OCI-LY3 (cell line): ENCODE data around the gene MUC7.

Experiments
- H2AFZ ChIP-seq: fragments of 200-600, 300-600 bp; shearing (Covaris generic); 2 replicates; pipeline ENCODE4 v1.6.0; 2014; ENCODE audit warnings: antibody characterized with exemption, low read depth, low read length
- H3K27ac ChIP-seq: fragments of 200-600, 300-600 bp; sonication (generic); 2 replicates; pipeline ENCODE4 v1.5.1; 2014; ENCODE audit warnings: mild to moderate bottlenecking, low read length, moderate library complexity, mixed read lengths
- H3K27me3 ChIP-seq: fragments of 200-600, 300-600 bp; sonication (generic); 2 replicates; pipeline ENCODE4 v1.6.1; 2014; ENCODE audit warnings: low read depth, low read length, mixed read lengths
- H3K36me3 ChIP-seq: fragments of 200-600, 300-600 bp; sonication (generic); replicated peaks from 2 replicates; pipeline ENCODE3; 2014; ENCODE audit warnings: low read depth, low read length, mixed read lengths
- H3K4me1 ChIP-seq: fragments of 300-600, 200-600 bp; sonication (generic); 2 replicates; pipeline ENCODE4 v1.6.1; 2014; ENCODE audit warnings: low read length, mixed read lengths
- H3K4me2 ChIP-seq: fragments of 200-600, 300-600 bp; sonication (generic); 2 replicates; pipeline ENCODE4 v1.6.1; 2014; ENCODE audit warnings: low read length, mixed read lengths
- H3K4me3 ChIP-seq: fragments of 300-600, 200-600 bp; sonication (generic); 2 replicates; pipeline ENCODE4 v1.5.1; 2014; ENCODE audit warnings: antibody characterized with exemption, mild to moderate bottlenecking, low read length, moderate library complexity
- H3K79me2 ChIP-seq: fragments of 300-600, 200-600 bp; shearing (Covaris generic); 2 replicates; pipeline ENCODE4 v1.6.1; 2014; ENCODE audit warnings: mild to moderate bottlenecking, low read length, mixed read lengths
- H3K9ac ChIP-seq: fragments of 300-600, 200-600 bp; shearing (Covaris generic); 2 replicates; pipeline ENCODE4 v1.6.0; 2014; ENCODE audit warnings: mild to moderate bottlenecking, low read length, moderate library complexity
- H3K9me3 ChIP-seq: fragments of 200-600, 300-600 bp; shearing (Covaris generic); 2 replicates; pipeline ENCODE4 v1.6.1; 2014; ENCODE audit warnings: low read length, mixed read lengths; ENCODE audit not compliant: insufficient read depth
- H4K20me1 ChIP-seq: fragments of 200-600, 300-600 bp; sonication (generic); 2 replicates; pipeline ENCODE4 v1.6.1; 2016; ENCODE audit warnings: low read length, mixed read lengths; ENCODE audit not compliant: insufficient read depth
- CTCF ChIP-seq: fragments of 200-600, 300-600 bp; sonication (generic); IDR thresholded peaks from 2 replicates; pipeline ENCODE4 v1.5.1; 2014; ENCODE audit warnings: antibody characterized with exemption, low read length, low read depth
- EZH2phosphoT487 ChIP-seq: fragments of 200-600 bp; shearing (Covaris generic); IDR thresholded peaks from 2 replicates; pipeline ENCODE4 v1.6.1; 2018; ENCODE audit warnings: antibody characterized with exemption, mixed run types, low read depth

Gene MUC7

GRCh38 chr4:70530997-70531396, 59.0 kb downstream of the MUC7 start:
- Histone ChIP-seq H4K20me1 (no peaks in the 10 kb centered on the region), H3K36me3 (no peaks in the 10 kb centered on the region), H3K9me3 (no peaks in the 10 kb centered on the region), H3K27me3 (no peaks in the 10 kb centered on the region), H3K79me2 (no peaks in the 10 kb centered on the region), H2AFZ (no peak overlapping the region), H3K9ac (no peak overlapping the region), H3K4me2 (no peak overlapping the region), H3K27ac (no peak overlapping the region), H3K4me1 (no peaks in the 10 kb centered on the region), H3K4me3 (no peak overlapping the region)
- TF ChIP-seq CTCF = no peak
- no peak for TF ChIP-seq EZH2phosphoT487

GRCh38 chr4:70531981-70532380, 60.0 kb downstream of the MUC7 start:
- Histone ChIP-seq H2AFZ (no peak overlapping the region), H3K79me2 (no peaks in the 10 kb centered on the region), H4K20me1 (no peaks in the 10 kb centered on the region), H3K4me3 (no peak overlapping the region), H3K4me2 (no peak overlapping the region), H3K9me3 (no peaks in the 10 kb centered on the region), H3K4me1 (no peaks in the 10 kb centered on the region), H3K27me3 (no peaks in the 10 kb centered on the region), H3K36me3 (no peaks in the 10 kb centered on the region), H3K27ac (no peak overlapping the region), H3K9ac (no peak overlapping the region)
- TF ChIP-seq EZH2phosphoT487 (no peak), CTCF (no peak)
